Kidney (tissue), 14 donors: ENCODE data around the gene EIF3F. TPM values are rescaled to one million over a fixed set of nuclear protein-coding genes. Genes with fewer than 3 reads are reported as not detected.

Experiments
- DNase-seq, 5 donors: peaks; one replicate each; pipeline ENCODE4 v3.0.0-alpha.2; 2013 to 2020
- FAIRE-seq: peaks from 2 replicates; lab custom pipeline; 2012; peaks lifted over from hg19 to GRCh38; lab: Jason Lieb, UNC
- H3K27ac ChIP-seq, 2 donors: one replicate each; pipeline ENCODE4 v1.7.0; 2013; ENCODE audit warnings: low read depth in 2 of 2, low read length in 2 of 2, inconsistent platforms in 1 of 2
- H3K27me3 ChIP-seq: one replicate; pipeline ENCODE4 v1.7.1; 2013; ENCODE audit warnings: low read length, inconsistent platforms; ENCODE audit not compliant: control insufficient read depth, insufficient read depth
- H3K36me3 ChIP-seq, 3 donors: one replicate each; pipeline versions ENCODE4 v1.7.0 to v1.7.1; 2013; ENCODE audit warnings: low read length in 3 of 3, control low read depth in 1 of 3, inconsistent platforms in 1 of 3; ENCODE audit not compliant: insufficient read depth in 3 of 3, control insufficient read depth in 2 of 3
- H3K4me1 ChIP-seq, 3 donors: one replicate each; pipeline versions ENCODE4 v1.7.0 to v1.7.1; 2013; ENCODE audit warnings: low read length in 3 of 3, inconsistent platforms in 1 of 3, low read depth in 1 of 3; ENCODE audit not compliant: control insufficient read depth in 2 of 3, insufficient read depth in 2 of 3
- H3K4me3 ChIP-seq, 3 donors: one replicate each; pipeline versions ENCODE4 v1.7.0 to v1.8.1; 2013; ENCODE audit warnings: low read length in 3 of 3, control low read depth in 1 of 3, inconsistent platforms in 1 of 3
- H3K9ac ChIP-seq, 3 donors: one replicate each; pipeline versions ENCODE4 v1.7.0 to v1.7.1; 2013; ENCODE audit warnings: low read length in 3 of 3, control low read depth in 1 of 3, inconsistent platforms in 1 of 3
- H3K9me3 ChIP-seq, 3 donors: one replicate each; pipeline versions ENCODE4 v1.7.0 to v1.7.1; 2013; ENCODE audit warnings: low read length in 3 of 3, control low read depth in 1 of 3, inconsistent platforms in 1 of 3; ENCODE audit not compliant: control insufficient read depth in 2 of 3, insufficient read depth in 1 of 3
- CTCF ChIP-seq: IDR thresholded peaks from 3 replicates; pipeline ENCODE4 v1.5.1; 2012; ENCODE audit warnings: mild to moderate bottlenecking, moderate library complexity, borderline replicate concordance; ENCODE audit not compliant: insufficient read depth; ENCODE audit errors: extremely low read depth
- intact Hi-C: fragments of 100-400 bp; cut with DNase I; formaldehyde crosslinking; loops from one replicate; pipeline ENCODE4 v1.11.1; 2022
- polyA plus RNA-seq: library from polyadenylated mRNA; stranded (reverse); fragments of 350-450 nt; fragmentation: Illumina TruSeq; extraction: RNeasy Lipid Tissue Mini Kit (QIAGEN cat#74804); gene quantifications from one replicate; pipeline ENCODE4 v1.2.3, GENCODE V29; 2014; ENCODE audit warnings: low read depth, low replicate concordance; ENCODE audit not compliant: insufficient read depth
- total RNA-seq: library from RNA; stranded (reverse); fragmentation: NEBNext Ultra II Directional; extraction: Animal tissue kit (Norgen Biotek cat#: 25700); gene quantifications from one replicate; pipeline ENCODE4 v1.2.1, GENCODE V29; 2021
- donor health status: control.
- donor health status: control.
- donor health status: control.
- donor health status: control.
- donor health status: control.
- donor health status: DM: yes; HTN: yes; CAD: no.
- donor health status: Normal renal cell carcinoma (clear cell type).

Gene EIF3F
- total and polyA plus RNA-seq, 2 donors from 2014 or later: 174 to 218 TPM

- H3K9ac ChIP-seq: no peak overlapping the region
- no peak for TF ChIP-seq CTCF
- intact Hi-C loops: loop anchor here (10.0 kb wide), 1 partner anchor 62 kb away; no protein-coding TSS in a partner anchor
Observed at GRCh38 chr11:8032576-8033304, 45.6 kb downstream of the EIF3F start.

GRCh38 chr11:8033305-8034105 is 46.4 kb downstream of the EIF3F start:
- intact Hi-C loops: loop anchor here (10.0 kb wide), 1 partner anchor 61 kb away; no protein-coding TSS in a partner anchor
- DNase-seq (peak; percentile 85 to 95 (median 90)), FAIRE-seq (no peak)
- Histone ChIP-seq H3K9me3 (no peaks in the 10 kb centered on the region), H3K36me3 (no peaks in the 10 kb centered on the region), H3K27ac (no peak overlapping the region), H3K27me3 (no peaks in the 10 kb centered on the region), H3K9ac (no peak overlapping the region), H3K4me1 (peaks cover 0 to 9% (median 3%) of the 10 kb centered on the region in 3 donors), H3K4me3 (no peak overlapping the region)
- peak; percentile 88 for TF ChIP-seq CTCF

More at GRCh38 chr11:8032576-8033304, 45.6 kb downstream of the EIF3F start:
- H3K9me3 ChIP-seq: no peaks in the 10 kb centered on the region
- H3K4me3 ChIP-seq: peak overlapping the region in 1 of 3 donors; percentile 20
- no peaks in the 10 kb centered on the region for H3K27me3 ChIP-seq
- no peaks in the 10 kb centered on the region for H3K36me3 ChIP-seq
- no peak for FAIRE-seq
- no peak overlapping the region for H3K27ac ChIP-seq
- H3K4me1 ChIP-seq: peaks cover 0 to 9% (median 3%) of the 10 kb centered on the region in 3 donors
- DNase-seq: no peak

- no peaks in the 10 kb centered on the region for H3K36me3 ChIP-seq
- H3K4me1 ChIP-seq: peaks cover 0 to 9% (median 3%) of the 10 kb centered on the region in 3 donors
- no peak for FAIRE-seq
- no peak overlapping the region for H3K4me3 ChIP-seq
- no peak for DNase-seq
- no peaks in the 10 kb centered on the region for H3K27me3 ChIP-seq
- H3K27ac ChIP-seq: no peak overlapping the region
- no peaks in the 10 kb centered on the region for H3K9me3 ChIP-seq
- no peak for TF ChIP-seq CTCF
- no peak overlapping the region for H3K9ac ChIP-seq
- intact Hi-C loops: loop anchor here (10.0 kb wide), 1 partner anchor 61 kb away; no protein-coding TSS in a partner anchor
Observed at GRCh38 chr11:8034106-8034585, 47.0 kb downstream of the EIF3F start.
